GM10847 (cell line): ENCODE results near the gene PKIG.

Experiments used
- POLR2A ChIP-seq: IDR thresholded peaks from 2 replicates; pipeline ENCODE4 v1.6.1; 2011; ENCODE audit not compliant: insufficient read length; ENCODE audit errors: extremely low read depth

PKIG gene

DNA sequence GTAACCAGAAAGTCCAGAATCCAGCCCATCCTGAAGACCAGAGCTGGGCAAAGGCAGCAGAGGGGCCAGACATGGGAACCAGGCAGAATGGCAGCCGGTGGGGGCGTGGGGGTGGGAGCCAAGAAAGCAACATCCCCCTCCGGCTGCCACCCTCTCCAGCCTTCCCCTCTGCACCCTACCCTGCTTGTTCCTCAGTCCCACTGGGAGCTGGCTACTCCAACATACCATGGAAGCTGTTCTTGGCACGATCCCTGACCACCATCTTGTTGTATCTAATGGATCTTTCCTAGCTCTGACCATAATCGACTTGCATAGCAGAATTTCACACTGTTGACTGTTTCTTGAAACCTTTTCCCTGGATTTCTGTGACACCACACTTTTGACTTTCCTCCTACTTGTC lies 38.9 kb downstream of the PKIG start:
- TF ChIP-seq POLR2A: no peak

DNA sequence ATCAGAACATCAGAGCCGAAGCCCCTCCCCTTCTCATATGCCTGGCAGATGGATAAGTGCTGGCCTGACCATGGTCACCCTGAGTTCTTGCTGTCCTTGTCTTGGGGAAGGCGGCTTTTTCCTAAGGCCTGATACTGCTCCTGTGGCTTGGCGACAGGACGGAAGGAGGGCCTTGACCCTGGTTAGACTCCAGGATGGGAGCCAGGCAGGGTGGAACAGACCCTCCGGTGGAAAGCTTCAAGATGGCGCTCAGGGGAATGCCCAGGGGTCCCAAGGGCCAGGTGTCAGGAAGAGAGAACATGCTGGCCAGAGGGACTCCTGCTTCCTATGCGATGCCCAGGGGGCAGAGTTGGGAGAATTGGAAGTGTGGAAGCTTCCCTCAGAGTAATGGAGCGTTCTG lies 39.6 kb downstream of the PKIG start:
- no peak for TF ChIP-seq POLR2A

- TF ChIP-seq POLR2A: no peak
These were observed 40.3 kb downstream of the PKIG start for GRCh38 chr20:44622501-44623270.

DNA sequence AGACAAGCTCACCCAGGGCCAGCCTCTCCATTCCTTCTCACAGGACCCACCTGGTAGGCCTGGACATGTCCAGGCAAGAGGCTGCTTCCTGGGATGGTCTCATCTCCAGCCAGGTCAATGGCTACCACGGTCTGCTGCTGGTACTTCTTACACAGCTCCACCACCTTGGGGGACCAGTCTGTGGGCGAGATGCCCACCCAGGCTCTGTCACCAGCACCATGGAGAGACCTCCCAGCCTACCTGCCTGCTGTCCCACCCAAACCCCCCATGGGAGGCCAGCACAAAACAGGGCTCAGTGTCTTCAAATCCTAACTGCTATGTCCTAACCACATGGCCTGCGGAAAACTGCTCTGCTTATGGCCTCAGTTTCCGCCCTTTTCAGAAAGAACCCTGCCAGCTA lies 41.8 kb downstream of the PKIG start:
- no peak for TF ChIP-seq POLR2A

DNA sequence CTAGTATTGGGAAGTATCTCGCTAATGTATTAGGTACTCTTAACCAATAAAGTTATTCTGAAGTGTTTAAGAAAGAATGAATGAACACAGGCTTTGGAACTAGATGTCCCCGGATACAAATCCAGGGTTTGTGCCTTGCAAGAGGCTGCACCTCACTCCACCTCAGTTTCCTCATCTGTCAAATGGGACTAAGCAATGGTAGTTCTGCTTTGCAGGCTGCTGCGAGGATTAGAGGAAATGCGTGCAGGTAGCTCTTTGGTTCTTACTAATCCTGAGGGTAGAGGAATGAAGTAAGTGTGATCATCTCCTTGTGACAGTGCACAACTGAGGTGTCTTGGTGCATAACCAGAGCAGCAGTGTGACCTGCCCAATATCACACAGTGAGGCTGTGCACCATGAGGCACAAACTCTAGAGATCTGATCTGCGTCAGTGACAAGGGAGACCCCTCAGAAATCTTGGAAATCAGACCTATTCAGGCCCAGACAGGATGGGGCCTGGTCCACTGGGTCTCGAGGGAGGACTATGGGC lies 42.4 kb downstream of the PKIG start:
- no peak for TF ChIP-seq POLR2A

DNA sequence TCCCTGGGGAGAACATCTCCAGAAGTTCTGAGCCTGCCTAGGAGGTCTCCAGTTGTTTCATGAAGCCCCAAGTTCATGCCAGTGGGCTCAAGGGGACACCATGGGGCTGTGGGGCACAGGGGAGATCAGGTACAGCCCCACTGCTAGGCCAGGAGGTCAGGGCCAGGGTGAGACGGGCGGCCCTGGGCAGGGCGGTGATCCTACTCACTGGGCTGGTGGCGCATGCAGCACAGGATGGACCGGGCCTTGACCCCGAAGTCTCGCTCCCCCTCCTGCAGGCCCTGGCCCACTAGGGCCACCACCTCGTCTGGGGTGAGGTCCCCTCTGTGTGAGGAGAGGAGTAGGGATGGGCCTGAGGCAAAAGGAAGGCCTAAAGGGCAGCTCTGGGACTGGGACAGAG lies 43.0 kb downstream of the PKIG start:
- no peak for TF ChIP-seq POLR2A

DNA sequence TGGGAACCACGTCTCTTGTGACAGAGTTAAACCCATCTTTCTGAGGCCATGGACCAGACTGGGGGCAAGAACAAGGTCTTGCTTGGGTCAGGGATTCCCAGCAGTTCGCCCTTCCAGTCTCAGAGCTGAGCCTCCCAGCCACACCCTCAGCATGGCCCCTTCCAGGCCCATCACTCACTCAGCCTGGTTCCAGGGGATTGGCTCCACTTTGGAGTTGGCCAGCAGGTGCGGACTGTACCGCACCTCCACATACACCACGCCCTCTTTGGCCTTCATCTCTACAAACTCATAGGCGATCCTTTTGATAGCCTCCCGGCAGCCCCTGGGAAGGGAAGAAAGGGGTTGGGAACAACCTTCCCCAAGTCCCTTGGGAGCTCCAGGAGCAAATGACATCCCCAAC lies 43.9 kb downstream of the PKIG start:
- TF ChIP-seq POLR2A: no peak

- TF ChIP-seq POLR2A: no peak
These were observed 45.1 kb downstream of the PKIG start for GRCh38 chr20:44627364-44628010.

DNA sequence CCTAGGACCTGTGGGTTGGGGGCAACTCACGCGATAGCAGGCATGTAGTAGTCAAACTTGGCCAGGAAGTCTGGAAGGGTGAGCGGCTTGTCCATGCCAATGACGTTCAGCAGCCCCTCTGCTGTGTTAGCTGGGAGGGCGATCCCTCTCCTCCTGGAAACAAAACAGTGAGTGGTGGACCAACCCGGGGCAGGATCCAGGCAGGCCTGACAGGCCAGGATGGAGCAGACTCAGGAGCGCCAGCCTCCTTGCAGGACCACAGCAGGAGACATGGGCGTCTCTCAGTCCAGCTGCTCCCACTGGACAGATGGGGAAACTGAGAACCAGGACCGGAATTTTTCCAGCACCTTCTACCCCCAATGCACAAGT lies 46.6 kb downstream of the PKIG start:
- TF ChIP-seq POLR2A: no peak

DNA sequence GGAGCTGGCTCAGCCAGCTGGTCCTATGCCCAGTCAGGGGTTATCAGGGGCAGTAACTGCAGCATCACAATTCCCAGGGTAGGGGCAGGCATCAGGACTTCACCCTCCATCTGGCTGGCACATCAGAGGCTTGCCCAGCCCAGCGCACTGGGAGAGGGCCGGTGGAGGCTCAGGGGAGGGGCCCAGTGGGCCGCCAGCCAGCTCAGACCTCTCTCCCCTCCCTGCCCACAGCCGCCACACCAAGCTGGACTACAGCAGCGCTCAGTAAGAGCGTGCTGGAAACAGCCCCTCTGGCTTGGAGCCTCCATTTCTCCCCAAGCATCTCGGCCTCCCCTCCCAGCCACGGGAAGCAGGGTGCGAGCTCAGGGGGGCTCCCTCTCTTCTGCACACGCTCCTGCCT lies 47.2 kb downstream of the PKIG start:
- TF ChIP-seq POLR2A: no peak

DNA sequence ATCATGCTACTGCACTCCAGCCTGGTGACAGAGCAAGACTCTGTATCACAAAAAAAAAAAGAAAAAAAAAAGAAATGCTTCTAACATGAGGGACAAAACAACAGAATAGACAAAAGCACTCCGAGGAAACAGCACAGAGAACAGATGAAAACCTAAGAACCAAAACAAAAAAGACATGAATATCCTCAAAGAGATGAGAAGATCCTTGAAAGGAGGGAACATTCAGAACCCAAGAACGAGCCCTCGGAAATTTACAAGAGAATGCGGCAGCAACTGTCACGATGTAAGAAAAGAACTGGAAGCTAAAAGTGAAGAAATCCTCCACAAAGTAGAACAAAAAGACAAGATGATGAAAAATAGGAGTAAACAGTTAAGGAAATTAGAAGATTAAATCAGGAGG lies 47.9 kb downstream of the PKIG start:
- no peak for TF ChIP-seq POLR2A

- no peak for TF ChIP-seq POLR2A
These were observed 49.8 kb downstream of the PKIG start for GRCh38 chr20:44632103-44632752.

DNA sequence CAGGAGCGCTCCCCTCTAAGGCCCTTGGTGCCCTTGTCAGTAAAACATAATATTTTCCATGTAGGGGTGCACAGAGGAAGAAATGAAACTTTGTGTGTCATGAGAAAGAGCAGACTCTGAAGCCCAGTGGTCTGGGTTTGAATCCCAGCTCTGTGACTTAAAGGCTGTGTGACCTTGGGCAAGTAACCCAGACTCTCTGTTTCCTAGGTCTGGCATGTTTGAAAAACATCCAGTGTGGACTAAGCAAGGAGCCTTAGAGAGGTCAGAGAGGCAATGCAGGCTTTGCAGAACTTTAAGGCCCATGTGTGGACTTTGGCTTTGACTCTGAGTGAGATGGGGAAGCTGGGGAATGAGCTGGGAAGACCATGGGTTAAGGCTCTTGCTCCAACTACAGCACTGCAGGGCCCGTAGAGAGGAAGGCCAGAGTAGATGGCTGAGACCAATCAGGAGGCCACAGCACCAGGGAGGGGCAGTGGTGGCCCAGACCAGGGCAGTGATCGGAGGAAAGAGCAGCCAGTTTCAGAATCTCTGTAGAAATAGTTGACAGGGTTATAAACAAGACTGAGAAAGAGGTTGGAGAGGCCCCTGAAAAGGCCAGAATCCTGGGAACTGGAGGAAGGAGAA lies 50.9 kb downstream of the PKIG start:
- no peak for TF ChIP-seq POLR2A

DNA sequence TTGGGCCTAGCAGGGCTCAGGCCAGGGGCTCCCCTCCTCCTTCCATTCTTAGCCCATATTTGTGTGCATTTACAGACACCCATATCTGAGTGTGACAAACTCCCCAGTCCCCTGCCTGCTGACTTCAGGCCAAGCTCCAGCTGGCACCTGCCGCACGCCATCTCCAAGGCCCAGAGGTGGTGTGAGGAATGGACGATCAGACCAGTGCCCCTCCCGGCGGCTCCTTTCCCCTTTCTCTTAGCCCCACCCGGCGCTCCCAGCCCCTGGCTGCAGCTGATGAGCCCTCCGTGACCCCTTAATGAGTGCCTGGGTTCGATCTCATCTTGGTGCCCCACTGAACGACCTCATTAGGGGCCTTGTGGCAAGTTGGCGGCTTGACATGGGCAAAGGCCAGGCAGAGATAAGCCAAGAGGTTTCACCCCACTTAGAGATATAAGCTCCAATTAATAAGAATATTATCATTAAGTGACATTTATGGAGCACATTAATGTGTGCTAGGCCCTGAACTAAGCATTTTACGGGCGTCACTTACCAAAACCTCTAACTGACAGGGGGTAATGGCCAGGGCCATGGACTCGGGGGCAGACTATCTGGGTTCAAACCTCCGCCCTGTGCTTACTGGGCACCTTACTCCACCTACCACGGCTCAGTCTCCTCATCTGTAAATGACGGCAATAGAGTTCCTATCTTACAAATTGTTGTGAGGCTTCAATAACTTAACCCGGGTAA lies 51.7 kb downstream of the PKIG start:
- TF ChIP-seq POLR2A: no peak

DNA sequence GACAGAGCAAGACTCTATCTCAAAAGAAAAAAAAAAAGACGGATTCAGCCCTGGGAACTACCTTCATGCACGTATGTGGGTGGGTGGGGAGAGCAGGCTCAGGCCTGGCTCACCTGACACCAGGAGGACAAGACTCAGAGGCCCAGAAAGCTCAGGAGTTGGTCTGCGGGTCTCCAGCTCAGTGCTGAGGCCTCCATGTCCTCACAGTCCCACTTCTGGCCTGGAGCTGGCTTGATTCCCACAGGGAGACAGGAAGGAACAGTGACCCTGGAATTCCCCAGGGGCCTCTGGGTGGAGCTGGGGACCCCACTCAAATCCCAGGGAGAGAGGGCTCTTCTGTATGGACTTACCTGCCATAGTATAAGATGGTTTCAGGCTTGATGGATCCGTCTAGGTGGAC lies 53.5 kb downstream of the PKIG start:
- TF ChIP-seq POLR2A: no peak

GRCh38 chr20:44637042-44637441 lies 54.7 kb downstream of the PKIG start:
- TF ChIP-seq POLR2A: no peak
